Adipose tissue (tissue), 3 donors: ENCODE results near the gene IRF2BP2. TPM values are rescaled to one million over a fixed set of nuclear protein-coding genes. Genes with fewer than 3 reads are reported as not detected.
"Not testable (repeated sequence)": the region's sequence is repeated elsewhere in the genome, so short reads cannot be mapped to it uniquely, and the experiment has no call there.

Experiments used
- H3K27ac ChIP-seq: one replicate; pipeline ENCODE4 v1.5.1; 2013; ENCODE audit warnings: low read depth, low read length
- WGBS, 3 donors: extraction: QIAGEN DNeasy Blood & Tissue Kit; methylation state at CpG; one replicate each; pipeline ENCODE4 v1.1.7; 2013; 5-methylcytosine and 5-hydroxymethylcytosine counted together
- polyA plus RNA-seq, 3 donors: library from polyadenylated mRNA; stranded (reverse); fragments of 200-250 nt; gene quantifications; one replicate each; pipeline ENCODE4 v1.2.3, GENCODE V29; 2013
- donor health status: healthy with polysubstance abuse.
- donor health status: Bipolar disorder and iron deficiency.
- donor health status: healthy.

IRF2BP2 gene
- polyA plus RNA-seq, 3 donors = 51.2 to 135 (median 51.5) TPM

DNA sequence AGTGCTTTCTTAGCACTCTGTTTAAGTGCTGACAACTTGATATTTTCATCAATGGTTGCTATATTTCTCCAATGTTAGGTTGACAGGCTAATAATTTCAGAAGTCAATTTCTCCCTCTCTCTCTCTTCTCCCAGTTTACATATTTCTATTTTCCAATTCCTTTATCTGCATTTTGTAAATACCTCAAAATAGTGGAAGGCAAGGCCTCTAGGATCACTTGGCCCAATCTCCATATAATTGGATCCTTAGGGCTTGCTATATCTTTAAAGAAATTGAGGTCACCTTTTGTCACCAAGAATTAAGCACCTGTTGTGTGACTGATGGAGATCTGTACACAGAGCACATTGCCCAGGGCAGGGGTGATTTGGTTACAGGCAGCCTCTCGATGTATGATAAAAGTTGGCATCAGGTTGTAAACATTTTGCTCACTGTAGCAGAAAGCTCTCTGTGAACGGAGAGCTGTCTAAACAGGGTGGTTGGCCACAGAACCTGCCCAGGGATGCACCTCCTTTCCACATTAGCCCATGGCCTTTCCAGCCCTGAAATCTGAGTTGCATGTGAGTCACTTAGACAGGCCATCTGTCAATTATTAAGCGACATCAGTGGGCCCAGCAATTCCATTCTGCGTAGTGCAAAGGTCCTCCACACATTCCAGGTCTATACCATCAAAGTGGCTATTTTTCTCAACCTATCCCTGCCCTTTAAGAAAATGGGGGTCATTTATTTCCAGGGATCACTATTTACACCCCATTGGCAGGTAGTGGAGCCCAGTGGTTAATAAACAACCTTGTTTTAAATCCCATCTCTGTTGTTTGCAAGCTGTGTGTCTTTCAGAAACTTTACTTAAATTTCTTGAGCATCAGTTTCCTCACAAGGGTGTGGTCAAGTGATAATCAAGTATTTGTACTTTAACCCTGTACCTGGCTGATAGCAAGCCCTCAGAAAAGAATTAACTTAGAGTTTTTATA is 29.1 kb upstream of the IRF2BP2 start:
- 36 to 93% (median 92%) methylated on average over 4 of the region's 4 CpGs for WGBS, 3 donors
- no peak overlapping the region for H3K27ac ChIP-seq

DNA sequence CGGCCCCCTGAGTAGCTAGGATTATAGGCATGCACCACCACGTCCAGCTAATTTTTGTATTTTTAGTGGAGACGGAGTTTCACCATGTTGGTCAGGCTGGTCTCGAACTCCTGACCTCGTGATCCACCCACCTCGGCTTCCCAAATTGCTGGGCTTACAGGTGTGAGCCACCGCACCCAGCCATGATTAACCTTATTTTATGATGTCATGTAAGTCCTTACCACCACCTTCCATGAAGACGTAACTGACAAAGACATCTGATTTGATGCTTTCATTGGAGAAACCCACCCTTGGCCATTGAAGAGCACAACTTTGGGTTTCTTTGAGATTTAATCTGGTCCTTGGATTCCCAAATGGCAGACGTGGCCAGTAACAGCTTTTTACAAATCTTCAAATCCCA is 24.9 kb upstream of the IRF2BP2 start:
- 87 to 94% (median 90%) methylated on average over 9 of the region's 9 CpGs for WGBS, 3 donors

DNA sequence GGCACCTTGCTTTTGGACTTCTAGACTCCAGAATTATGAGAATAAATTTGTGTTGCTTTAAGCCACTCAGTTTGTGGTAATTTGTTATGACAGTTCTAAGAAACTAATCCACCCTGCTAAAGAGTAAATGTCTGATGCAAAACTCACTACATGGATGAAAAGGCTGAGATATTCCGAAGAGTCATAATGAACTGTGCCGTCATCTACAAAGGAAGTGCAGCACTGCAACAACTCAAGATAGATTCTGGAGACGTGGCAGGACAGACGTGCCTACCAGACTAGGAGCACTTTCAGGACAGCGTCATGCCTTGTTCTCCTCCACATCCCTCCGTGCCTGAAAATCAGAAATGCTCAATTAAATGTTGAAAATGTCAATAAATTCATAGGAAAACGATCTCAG is 24.4 kb upstream of the IRF2BP2 start:
- H3K27ac ChIP-seq = no peak overlapping the region
- WGBS, 3 donors = 85 to 94% (median 91%) methylated on average over 7 of the region's 7 CpGs

More for the DNA sequence above, 24.9 kb upstream of the IRF2BP2 start:
- H3K27ac ChIP-seq = not testable (repeated sequence)

DNA sequence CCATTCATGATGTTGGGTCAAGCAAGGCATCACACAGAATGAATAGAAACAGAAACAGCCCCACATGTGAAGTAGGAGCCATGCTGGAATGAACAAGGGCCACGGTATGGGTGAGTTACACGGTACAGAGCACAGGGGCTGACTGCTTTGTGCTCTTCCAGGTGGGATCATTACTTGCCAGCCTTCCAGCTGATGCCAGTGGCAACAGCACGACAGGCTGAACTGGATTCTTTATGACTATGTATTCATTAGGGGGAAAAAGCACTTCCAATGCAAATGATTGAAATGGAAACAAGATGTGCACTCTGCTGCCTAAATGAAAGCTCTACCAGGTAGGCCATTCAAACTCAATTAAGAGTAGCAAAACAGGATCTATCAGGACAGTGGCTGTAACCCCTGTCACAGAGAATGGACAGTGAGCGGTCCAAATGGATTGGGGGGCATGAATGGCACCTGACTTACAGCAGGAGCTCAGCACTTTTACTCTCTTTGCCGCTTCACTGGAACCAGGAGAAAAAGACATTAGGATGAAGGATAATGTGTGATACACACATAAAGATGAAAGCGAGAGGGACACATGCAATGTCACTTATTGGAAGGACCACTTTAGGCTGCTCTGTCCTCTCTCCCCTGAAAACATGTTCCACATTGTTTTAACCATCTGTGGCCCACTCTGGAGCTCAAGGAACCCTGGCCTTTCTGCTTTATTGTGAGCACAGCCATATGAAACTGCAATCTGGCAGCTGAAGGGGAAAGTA is 23.4 kb upstream of the IRF2BP2 start:
- 95 to 96% (median 95%) methylated on average over 6 of the region's 6 CpGs for WGBS, 3 donors
- no peak overlapping the region for H3K27ac ChIP-seq

DNA sequence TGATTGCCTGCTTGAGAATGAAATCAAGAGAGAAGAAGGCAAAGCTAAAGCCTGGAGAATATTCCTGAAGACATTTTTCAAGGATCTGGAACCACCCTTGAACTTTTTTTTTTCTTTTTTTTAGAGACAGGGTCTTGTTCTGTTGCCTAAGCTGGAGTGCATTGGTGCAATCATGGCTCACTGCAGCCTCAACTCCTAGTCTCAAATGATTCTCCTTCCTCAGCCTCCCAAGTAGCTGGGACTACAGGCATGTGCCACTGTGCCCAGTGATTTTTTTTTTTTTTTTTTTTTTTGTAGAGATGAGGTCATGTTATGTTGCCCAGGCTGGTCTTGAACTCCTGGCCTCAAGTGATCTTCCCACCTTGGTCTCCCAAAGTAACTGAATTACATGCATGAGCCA is 22.2 kb upstream of the IRF2BP2 start:
- no peak overlapping the region for H3K27ac ChIP-seq

DNA sequence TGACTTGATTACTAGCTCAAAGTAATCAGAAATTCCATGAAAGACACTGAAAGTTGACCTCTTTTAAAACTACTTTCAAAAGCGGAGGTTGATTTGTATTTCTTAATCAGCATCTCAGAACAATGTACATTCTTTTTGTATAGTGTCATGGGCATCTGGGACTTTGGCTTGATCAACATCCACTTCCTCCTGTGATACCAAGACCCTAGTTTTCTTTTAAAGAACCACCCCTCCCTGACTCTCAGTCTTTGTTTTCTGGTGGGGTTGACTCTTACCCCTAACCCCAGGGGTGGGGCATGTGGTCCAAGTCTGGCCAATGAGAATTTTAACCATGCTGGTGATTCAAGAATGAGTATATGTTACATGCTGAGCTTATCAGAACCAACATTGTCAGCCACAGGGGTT is 21.7 kb upstream of the IRF2BP2 start:
- no peak overlapping the region for H3K27ac ChIP-seq
- 53 to 59% (median 58%) methylated on average over 1 of the region's 1 CpG for WGBS, 3 donors

DNA sequence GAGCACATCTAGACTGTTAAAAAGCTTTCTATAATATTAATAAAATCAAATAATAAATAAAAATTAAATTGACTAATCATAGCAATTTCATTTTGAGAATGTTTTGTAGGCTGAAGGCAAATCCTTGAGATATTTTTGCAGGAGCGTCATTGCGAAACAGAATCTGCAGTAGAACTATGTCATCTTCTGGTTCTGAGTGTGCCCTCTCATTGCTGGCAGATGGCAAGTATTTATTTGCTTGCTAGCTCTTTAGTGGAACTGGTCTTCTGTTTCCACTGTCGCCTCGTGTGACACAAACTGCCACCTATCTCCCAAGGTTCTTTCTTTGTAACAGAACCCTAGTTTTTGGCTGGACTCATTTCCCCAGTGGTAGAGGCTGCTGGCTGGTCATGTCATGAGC is 19.0 kb upstream of the IRF2BP2 start:
- no peak overlapping the region for H3K27ac ChIP-seq
- whole genome bisulfite sequencing, 3 donors = 76 to 81% (median 79%) methylated on average over 4 of the region's 4 CpGs

DNA sequence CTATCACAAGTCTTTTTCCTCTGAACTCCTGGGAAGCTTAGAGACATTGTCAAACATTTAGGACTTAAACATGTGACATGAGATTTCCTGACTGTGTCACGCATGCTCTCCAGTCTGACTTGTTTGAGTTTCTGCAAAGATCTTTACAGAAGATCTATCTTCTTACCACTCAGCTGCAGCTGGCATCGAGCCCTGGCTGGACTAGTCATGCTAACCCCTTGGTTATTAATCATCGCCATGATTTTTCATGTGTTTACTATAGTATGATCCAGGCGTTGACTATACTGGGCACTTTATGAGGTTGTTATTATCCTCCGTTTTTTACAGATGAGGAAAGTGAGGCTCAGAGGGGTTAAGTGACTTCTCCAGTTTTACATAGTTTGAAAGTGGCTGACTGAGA is 18.1 kb upstream of the IRF2BP2 start:
- H3K27ac ChIP-seq = no peak overlapping the region
- WGBS, 3 donors = 49 to 81% (median 81%) methylated on average over 5 of the region's 5 CpGs

DNA sequence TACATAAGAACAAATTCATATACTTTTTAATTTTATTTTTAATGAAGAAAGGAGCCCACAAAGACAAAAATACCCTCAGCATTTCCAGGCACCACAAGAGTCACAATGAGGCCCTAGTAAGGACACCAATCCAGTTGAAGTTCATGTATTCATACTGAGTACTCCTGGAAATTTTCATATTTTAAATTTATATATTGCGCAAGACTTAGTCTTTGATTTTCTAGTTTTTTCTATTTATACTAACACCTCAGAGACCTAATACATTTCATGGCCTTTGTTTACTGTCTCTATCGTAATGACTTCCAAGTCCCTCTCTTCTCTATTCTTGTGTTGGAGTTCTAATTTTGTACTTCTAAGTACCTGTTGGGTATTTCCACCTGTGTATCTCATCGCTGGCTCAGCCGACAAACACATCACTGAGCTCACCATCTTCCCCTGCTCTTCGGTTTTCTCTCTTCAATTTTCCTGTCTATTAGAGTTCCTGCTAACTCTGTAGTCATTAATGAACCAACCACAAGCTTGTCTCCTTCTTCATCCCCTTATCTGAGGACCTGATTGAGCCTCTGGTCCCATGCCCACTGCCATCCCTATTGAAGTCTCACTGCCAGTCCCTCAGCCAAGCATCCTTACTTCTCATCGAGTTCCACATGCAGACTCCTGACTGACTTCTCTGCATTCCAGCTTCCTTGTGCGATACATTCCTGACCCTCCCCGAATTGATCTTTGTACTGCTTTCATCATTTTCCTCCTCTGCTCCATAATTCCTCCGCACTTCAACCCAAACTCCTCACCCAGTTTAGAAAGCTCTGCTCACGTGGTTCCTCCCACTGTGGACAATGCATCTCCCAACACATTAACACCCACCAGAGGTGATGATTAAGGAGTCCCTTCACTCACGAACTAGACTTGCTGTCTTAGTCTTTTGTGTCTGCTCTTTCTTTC is 17.3 kb upstream of the IRF2BP2 start:
- no peak overlapping the region for H3K27ac ChIP-seq
- WGBS, 3 donors = 82 to 91% (median 83%) methylated on average over 11 of the region's 11 CpGs

DNA sequence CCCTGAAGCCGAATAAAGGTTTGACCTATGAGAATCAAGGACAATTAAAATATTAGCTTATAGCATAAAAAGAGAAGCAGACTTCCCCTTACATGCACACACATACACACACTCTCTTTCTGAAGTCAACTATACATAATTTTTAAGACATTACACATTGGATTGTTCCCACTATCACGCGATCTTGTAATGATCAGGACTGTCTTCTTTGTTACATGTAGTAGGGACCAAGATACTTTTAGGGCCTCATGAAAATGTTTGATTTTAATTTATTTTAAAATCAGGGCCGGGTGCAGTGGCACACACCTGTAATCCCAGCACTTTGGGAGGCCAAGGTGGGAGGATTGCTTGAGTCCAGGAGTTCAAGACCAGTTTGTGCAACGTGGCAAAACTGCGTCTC is 16.4 kb upstream of the IRF2BP2 start:
- H3K27ac ChIP-seq = no peak overlapping the region
- WGBS, 3 donors = 96 to 98% (median 97%) methylated on average over 6 of the region's 6 CpGs

DNA sequence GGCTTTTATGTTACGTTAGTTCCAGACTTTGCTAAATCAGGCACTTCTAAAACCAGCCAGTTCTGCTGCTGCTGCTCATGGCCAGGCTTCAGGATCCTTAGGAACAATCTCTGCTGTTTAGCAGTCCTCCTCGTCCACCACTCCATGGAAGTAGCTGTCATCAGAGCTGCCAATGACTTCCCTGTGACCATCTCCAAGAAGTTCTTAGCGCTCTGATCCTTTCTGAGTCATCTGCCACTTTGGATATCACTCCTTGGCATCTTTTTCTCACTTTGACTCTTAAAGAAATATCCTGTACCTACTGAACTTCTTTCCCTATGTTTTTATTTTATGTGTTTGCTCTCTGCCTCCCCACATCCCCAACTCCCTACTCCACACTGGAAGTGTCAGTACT is 14.7 kb upstream of the IRF2BP2 start:
- 40 to 70% (median 70%) methylated on average over 3 of the region's 3 CpGs for WGBS, 3 donors
- no peak overlapping the region for H3K27ac ChIP-seq

DNA sequence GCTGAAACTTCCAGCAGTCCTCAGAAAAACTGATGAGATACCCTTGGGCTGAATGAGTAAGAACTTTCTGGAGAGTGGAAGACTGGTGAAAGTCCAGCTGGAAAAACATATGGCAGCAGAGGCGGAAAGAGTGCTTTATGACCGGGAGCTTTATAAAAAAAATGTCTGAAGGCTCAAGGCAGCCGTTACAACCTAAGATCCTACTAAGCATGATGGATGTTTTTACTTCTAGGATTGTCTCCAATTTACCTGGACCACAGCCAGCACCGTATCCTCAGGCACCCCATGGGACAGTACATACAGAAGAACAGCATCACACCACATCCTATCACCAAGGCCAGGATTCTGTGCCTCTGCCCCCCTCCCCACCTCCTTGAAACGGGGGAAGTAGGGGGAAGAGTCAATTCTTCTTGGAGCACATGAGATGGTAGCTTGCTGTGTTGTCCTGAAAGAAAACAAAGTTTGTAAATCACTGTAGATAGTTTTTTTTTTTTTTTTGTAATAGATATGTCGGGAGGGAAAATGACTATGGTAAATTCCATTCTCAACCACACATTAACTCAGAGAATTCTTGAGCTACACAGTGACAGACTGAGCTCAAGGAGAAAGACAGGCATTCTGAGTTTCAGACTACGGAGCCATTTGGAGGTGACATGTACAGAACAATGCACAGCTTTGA is 11.8 kb upstream of the IRF2BP2 start:
- no peak overlapping the region for H3K27ac ChIP-seq
- WGBS, 3 donors = 45 to 59% (median 51%) methylated on average over 7 of the region's 7 CpGs

DNA sequence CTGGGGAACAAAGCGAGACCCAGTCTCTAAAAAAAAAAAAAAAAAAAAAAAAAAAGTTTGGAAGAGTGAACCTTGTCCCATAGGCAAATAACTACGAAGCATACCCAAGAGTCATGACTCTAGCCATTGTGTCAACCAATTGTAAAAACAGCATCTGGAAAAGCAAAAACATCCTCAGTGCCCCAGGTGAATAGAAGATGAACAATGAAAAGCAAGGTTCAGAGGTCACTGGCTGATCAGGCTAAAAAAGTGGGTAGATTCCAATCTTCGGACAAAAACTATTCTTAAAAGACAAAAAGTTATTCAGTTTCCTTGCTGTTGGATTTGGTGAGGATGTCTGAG is 11.1 kb upstream of the IRF2BP2 start:
- H3K27ac ChIP-seq = no peak overlapping the region
- WGBS, 3 donors = 72 to 86% (median 75%) methylated on average over 3 of the region's 3 CpGs

DNA sequence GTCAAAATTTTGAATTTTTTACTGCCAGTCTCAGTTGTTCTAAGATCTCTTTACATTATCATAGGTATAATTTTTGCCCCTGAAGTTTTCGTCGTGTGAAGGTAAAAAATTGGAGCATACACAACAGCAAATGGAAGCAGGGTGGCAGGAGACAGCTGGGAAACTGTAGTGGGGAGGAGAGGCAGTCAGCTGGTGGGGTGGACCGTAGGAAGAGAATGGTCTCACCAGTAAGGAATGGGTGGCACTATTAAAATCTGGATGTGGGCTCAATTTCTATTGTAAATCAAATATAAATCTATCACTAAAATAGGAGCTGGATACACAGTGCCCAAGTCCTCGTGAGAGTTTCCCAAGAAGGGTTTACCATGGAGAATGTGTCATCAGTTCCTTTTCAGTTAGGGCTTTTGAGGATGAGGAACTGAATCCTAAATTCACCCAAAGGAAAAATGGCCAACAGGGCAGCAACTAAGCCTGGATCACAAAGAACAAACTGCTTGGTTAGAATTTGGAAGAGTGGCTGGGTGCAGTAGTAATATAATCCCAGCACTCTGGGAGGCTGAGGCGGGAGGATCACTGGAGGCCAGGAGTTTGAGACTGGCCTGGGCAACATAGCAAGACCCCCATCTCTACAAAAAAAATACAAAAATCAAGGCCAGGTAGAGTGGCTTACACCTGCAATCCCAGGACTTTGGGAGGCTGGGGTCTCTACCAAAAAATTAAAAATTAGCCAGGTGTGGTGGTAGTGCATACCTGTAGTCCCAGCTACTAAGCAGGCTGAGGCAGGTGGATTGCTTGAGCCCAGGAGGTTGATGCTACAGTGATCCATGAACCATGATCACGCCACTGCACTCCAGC is 10.5 kb upstream of the IRF2BP2 start:
- WGBS, 3 donors = 48 to 82% (median 77%) methylated on average over 6 of the region's 6 CpGs
- no peak overlapping the region for H3K27ac ChIP-seq

DNA sequence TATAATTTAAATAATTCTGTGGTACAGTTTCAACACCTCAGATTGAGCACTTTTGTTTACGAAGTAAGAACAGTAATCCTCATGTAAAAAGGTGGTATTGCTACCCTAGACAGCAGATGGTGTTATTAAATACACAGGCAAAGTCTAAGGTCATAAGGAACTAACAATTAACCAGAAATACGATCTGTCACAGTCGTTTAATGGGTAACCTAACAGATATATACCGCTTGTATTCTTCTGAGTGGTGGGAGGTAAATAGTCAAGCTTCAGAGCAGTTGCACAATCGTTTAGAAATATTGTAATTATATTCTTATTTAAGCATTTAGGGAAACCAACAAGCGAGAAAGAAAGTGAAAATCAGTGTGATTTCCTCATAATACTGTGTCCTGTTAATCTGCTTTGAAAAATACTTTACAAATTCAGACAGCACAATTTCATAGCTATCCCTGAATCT is 9.8 kb upstream of the IRF2BP2 start:
- WGBS, 3 donors = 21 to 45% (median 40%) methylated on average over 6 of the region's 6 CpGs
- no peak overlapping the region for H3K27ac ChIP-seq

DNA sequence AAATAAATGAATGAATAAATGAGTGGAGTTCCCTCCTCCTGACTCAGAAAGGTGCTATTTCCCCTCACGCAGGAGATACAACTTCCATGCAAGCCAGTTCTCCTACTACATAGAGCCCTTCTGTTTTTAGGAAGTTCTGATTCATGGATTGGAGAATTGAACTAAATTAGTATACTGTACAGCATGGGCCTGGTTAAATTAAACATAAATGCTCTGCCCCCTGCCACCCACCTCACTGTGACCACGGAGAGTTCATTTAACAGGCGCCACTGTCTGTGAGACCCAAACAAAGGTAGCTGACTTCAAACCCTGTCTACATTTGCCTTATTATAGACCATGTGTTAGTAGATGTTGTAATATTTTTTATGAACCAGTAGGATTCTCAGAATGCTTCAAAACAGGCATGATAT is 9.1 kb upstream of the IRF2BP2 start:
- no peak overlapping the region for H3K27ac ChIP-seq
- 35 to 69% (median 66%) methylated on average over 3 of the region's 3 CpGs for WGBS, 3 donors

DNA sequence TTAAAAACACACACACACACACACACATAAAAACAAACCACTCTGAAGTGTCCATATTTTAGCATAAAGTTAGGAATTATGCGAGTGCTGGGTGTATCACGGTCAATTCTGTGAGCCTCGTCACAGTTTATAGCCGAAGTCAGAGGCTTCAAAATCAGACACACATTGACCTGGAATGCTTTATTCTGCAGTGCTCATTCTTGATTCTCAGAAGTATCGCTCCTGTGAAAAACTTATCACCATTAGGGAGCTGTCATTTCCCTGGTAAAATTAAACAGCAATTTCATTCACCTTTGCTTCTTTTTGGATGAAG is 8.7 kb upstream of the IRF2BP2 start:
- 39 to 80% (median 67%) methylated on average over 5 of the region's 5 CpGs for WGBS, 3 donors

More for the DNA sequence above, 8.7 kb upstream of the IRF2BP2 start:
- no peak overlapping the region for H3K27ac ChIP-seq
